Skeletal muscle satellite cell (primary cell): ENCODE measurements around the gene CHST8.

Source experiments
- H3K27me3 ChIP-seq: 2 replicates; pipeline ENCODE4 v1.7.0; 2013; ENCODE audit warnings: low read length; ENCODE audit not compliant: control insufficient read depth, insufficient read depth
- H3K36me3 ChIP-seq: 2 replicates; pipeline ENCODE4 v1.7.0; 2013; ENCODE audit warnings: mild to moderate bottlenecking, control low read depth, low read length; ENCODE audit not compliant: insufficient read depth
- H3K4me1 ChIP-seq: 2 replicates; pipeline ENCODE4 v1.7.0; 2013; ENCODE audit warnings: low read length; ENCODE audit not compliant: control insufficient read depth, insufficient read depth
- H3K4me2 ChIP-seq: 2 replicates; pipeline ENCODE4 v1.7.0; 2013; ENCODE audit warnings: mild to moderate bottlenecking, low read length
- H3K4me3 ChIP-seq: 2 replicates; pipeline ENCODE4 v1.7.0; 2013; ENCODE audit warnings: low read length
- H3K9ac ChIP-seq: 2 replicates; pipeline ENCODE4 v1.7.0; 2013; ENCODE audit warnings: mild to moderate bottlenecking, low read depth, low read length, moderate library complexity
- H3K9me3 ChIP-seq: replicated peaks from 2 replicates; pipeline ENCODE4 v1.7.0; 2013; ENCODE audit warnings: mild to moderate bottlenecking, control low read depth, low read length

The CHST8 gene

GRCh38 chr19:33677745-33678426 is 56.1 kb downstream of the CHST8 start:
- Histone ChIP-seq H3K27me3 (no peaks in the 10 kb centered on the region), H3K9me3 (peaks cover 8% of the 10 kb centered on the region), H3K4me3 (no peak overlapping the region), H3K9ac (no peak overlapping the region), H3K4me2 (no peak overlapping the region), H3K4me1 (no peaks in the 10 kb centered on the region), H3K36me3 (no peaks in the 10 kb centered on the region)

- Histone ChIP-seq H3K9ac (no peak overlapping the region), H3K4me3 (no peak overlapping the region), H3K9me3 (peaks cover 7% of the 10 kb centered on the region), H3K27me3 (no peaks in the 10 kb centered on the region), H3K4me1 (no peaks in the 10 kb centered on the region), H3K4me2 (no peak overlapping the region), H3K36me3 (no peaks in the 10 kb centered on the region)
Observed at GRCh38 chr19:33678796-33679585, 57.2 kb downstream of the CHST8 start.

- Histone ChIP-seq H3K4me3 (no peak overlapping the region), H3K27me3 (peaks cover 3% of the 10 kb centered on the region), H3K36me3 (no peaks in the 10 kb centered on the region), H3K4me1 (no peaks in the 10 kb centered on the region), H3K9ac (no peak overlapping the region), H3K4me2 (no peak overlapping the region), H3K9me3 (peaks cover 3% of the 10 kb centered on the region)
Observed at GRCh38 chr19:33679696-33680095, 57.9 kb downstream of the CHST8 start.

- Histone ChIP-seq H3K4me1 (no peaks in the 10 kb centered on the region), H3K27me3 (peaks cover 7% of the 10 kb centered on the region), H3K9ac (no peak overlapping the region), H3K4me2 (no peak overlapping the region), H3K9me3 (no peaks in the 10 kb centered on the region), H3K4me3 (no peak overlapping the region), H3K36me3 (no peaks in the 10 kb centered on the region)
Observed at GRCh38 chr19:33681081-33681680, 59.4 kb downstream of the CHST8 start.

- no peaks in the 10 kb centered on the region for H3K9me3 ChIP-seq
- H3K36me3 ChIP-seq: no peaks in the 10 kb centered on the region
- peaks cover 7% of the 10 kb centered on the region for H3K27me3 ChIP-seq
- no peak overlapping the region for H3K9ac ChIP-seq
- no peaks in the 10 kb centered on the region for H3K4me1 ChIP-seq
- no peak overlapping the region for H3K4me2 ChIP-seq
- H3K4me3 ChIP-seq: no peak overlapping the region
Observed at GRCh38 chr19:33683881-33684537, 62.3 kb downstream of the CHST8 start.

GRCh38 chr19:33684538-33685232 is 62.9 kb downstream of the CHST8 start:
- Histone ChIP-seq H3K27me3 (peaks cover 7% of the 10 kb centered on the region), H3K4me1 (no peaks in the 10 kb centered on the region), H3K4me3 (no peak overlapping the region)

GRCh38 chr19:33685541-33685940 is 63.8 kb downstream of the CHST8 start:
- no peaks in the 10 kb centered on the region for H3K4me1 ChIP-seq
- peaks cover 7% of the 10 kb centered on the region for H3K27me3 ChIP-seq
- no peak overlapping the region for H3K9ac ChIP-seq
- H3K4me2 ChIP-seq: no peak overlapping the region
- H3K9me3 ChIP-seq: no peaks in the 10 kb centered on the region
- H3K4me3 ChIP-seq: no peak overlapping the region
- H3K36me3 ChIP-seq: no peaks in the 10 kb centered on the region

More at GRCh38 chr19:33684538-33685232, 62.9 kb downstream of the CHST8 start:
- Histone ChIP-seq H3K4me2 (no peak overlapping the region), H3K9me3 (no peaks in the 10 kb centered on the region), H3K9ac (no peak overlapping the region), H3K36me3 (no peaks in the 10 kb centered on the region)

- H3K9me3 ChIP-seq: no peaks in the 10 kb centered on the region
- no peak overlapping the region for H3K4me2 ChIP-seq
- no peak overlapping the region for H3K9ac ChIP-seq
- H3K36me3 ChIP-seq: no peaks in the 10 kb centered on the region
- H3K4me3 ChIP-seq: no peak overlapping the region
- H3K27me3 ChIP-seq: peaks cover 7% of the 10 kb centered on the region
- H3K4me1 ChIP-seq: no peaks in the 10 kb centered on the region
Observed at GRCh38 chr19:33686262-33686661, 64.5 kb downstream of the CHST8 start.

GRCh38 chr19:33686687-33687480 is 65.1 kb downstream of the CHST8 start:
- Histone ChIP-seq H3K9ac (no peak overlapping the region), H3K36me3 (no peaks in the 10 kb centered on the region), H3K4me1 (no peaks in the 10 kb centered on the region), H3K9me3 (no peaks in the 10 kb centered on the region), H3K4me2 (no peak overlapping the region), H3K27me3 (peaks cover 7% of the 10 kb centered on the region), H3K4me3 (no peak overlapping the region)

GRCh38 chr19:33687481-33688170 is 65.9 kb downstream of the CHST8 start:
- Histone ChIP-seq H3K36me3 (no peaks in the 10 kb centered on the region), H3K9ac (no peak overlapping the region), H3K4me1 (no peaks in the 10 kb centered on the region), H3K27me3 (peaks cover 7% of the 10 kb centered on the region), H3K9me3 (no peaks in the 10 kb centered on the region), H3K4me3 (no peak overlapping the region), H3K4me2 (no peak overlapping the region)
